Skeletal muscle tissue (tissue), 4 donors: Measurements from ENCODE around the gene NCOA3. TPM values are rescaled to one million over a fixed set of nuclear protein-coding genes. Genes with fewer than 3 reads are reported as not detected.

ENCODE experiments used
- H3K27ac ChIP-seq: one replicate; pipeline ENCODE4 v1.7.0; 2013; ENCODE audit warnings: mild to moderate bottlenecking, low read depth, low read length, inconsistent platforms
- H3K27me3 ChIP-seq, 3 donors: one replicate each; pipeline ENCODE4 v1.7.0; 2013; ENCODE audit warnings: low read length in 3 of 3; ENCODE audit not compliant: control insufficient read depth in 3 of 3, insufficient read depth in 3 of 3
- H3K36me3 ChIP-seq, 3 donors: one replicate each; pipeline ENCODE4 v1.7.0; 2013; ENCODE audit warnings: low read length in 3 of 3; ENCODE audit not compliant: control insufficient read depth in 3 of 3, insufficient read depth in 3 of 3
- H3K4me1 ChIP-seq, 3 donors: one replicate each; pipeline ENCODE4 v1.7.0; 2013; ENCODE audit warnings: low read length in 3 of 3, mild to moderate bottlenecking in 3 of 3; ENCODE audit not compliant: control insufficient read depth in 3 of 3, insufficient read depth in 3 of 3
- H3K4me3 ChIP-seq, 3 donors: one replicate each; pipeline ENCODE4 v1.7.0; 2013; ENCODE audit warnings: low read length in 3 of 3
- H3K9ac ChIP-seq, 3 donors: one replicate each; pipeline ENCODE4 v1.7.0; 2013; ENCODE audit warnings: low read length in 3 of 3, mild to moderate bottlenecking in 3 of 3, moderate library complexity in 2 of 3, low read depth in 1 of 3
- H3K9me3 ChIP-seq, 3 donors: one replicate each; pipeline ENCODE4 v1.7.0; 2013; ENCODE audit warnings: low read length in 3 of 3; ENCODE audit not compliant: control insufficient read depth in 3 of 3
- total RNA-seq: library from RNA; depleted of rRNA; stranded (reverse); fragments of >200 nt; gene quantifications from one replicate; pipeline ENCODE4 v1.2.3, GENCODE V29; 2014
- donor health status: Osteomylitis.

The NCOA3 gene
- total RNA-seq, 1 donor from 2014 or later, result 25.6 TPM

DNA sequence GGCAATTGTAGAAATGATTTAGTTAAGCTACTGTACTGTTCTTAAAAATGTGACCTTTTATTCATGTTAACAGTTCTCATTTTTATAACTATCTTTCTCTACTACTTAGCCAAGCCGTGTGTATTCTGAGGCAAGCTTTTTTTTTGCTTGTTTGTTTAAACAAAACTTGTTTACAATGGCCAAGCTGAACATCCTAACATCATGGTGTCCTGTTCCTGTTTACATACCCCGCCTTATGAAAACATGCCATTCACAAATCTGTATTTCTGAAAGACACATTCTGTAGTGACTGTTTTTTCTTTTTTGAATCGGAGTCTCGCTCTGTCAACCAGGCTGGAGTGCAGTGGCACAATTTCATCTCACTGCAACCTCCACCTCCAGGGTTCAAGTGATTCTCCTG lies 140.9 kb downstream of the NCOA3 start:
- Histone ChIP-seq H3K27me3 (no peaks in the 10 kb centered on the region), H3K36me3 (peaks cover 20 to 46% (median 45%) of the 10 kb centered on the region in 3 donors), H3K4me1 (no peaks in the 10 kb centered on the region), H3K9ac (no peak overlapping the region), H3K27ac (no peak overlapping the region), H3K9me3 (no peaks in the 10 kb centered on the region), H3K4me3 (no peak overlapping the region)

- H3K36me3 ChIP-seq, result peaks cover 19 to 43% (median 30%) of the 10 kb centered on the region in 3 donors
- H3K27ac ChIP-seq, result no peak overlapping the region
- no peak overlapping the region for H3K4me3 ChIP-seq
- no peaks in the 10 kb centered on the region for H3K27me3 ChIP-seq
- no peak overlapping the region for H3K9ac ChIP-seq
- H3K4me1 ChIP-seq, result no peaks in the 10 kb centered on the region
- H3K9me3 ChIP-seq, result no peaks in the 10 kb centered on the region
These were observed 143.9 kb downstream of the NCOA3 start for GRCh38 chr20:47645632-47646031.

DNA sequence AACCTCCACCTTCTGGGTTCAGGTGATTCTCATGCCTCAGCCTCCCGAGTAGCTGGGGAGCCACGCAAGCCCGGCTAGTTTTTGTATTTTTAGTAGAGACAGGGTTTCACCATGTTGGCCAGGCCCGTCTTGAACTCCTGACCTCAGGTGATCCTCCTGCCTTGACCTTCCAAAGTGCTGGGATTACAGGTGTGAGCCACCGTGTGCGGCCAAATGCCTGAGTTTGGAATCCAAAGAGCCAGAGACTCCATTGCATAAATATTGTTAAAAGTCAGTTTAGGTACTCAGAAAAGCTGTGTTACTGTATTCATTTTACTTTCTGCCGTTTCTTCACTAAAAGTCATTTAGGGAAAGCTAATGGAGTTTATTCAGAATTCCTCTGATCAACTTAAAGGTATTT lies 146.3 kb downstream of the NCOA3 start:
- Histone ChIP-seq H3K27ac (no peak overlapping the region), H3K9me3 (no peaks in the 10 kb centered on the region), H3K4me1 (no peaks in the 10 kb centered on the region), H3K9ac (no peak overlapping the region), H3K4me3 (no peak overlapping the region), H3K27me3 (no peaks in the 10 kb centered on the region), H3K36me3 (peaks cover 23 to 53% (median 45%) of the 10 kb centered on the region in 3 donors)

- Histone ChIP-seq H3K9me3 (no peaks in the 10 kb centered on the region), H3K9ac (no peak overlapping the region), H3K4me3 (no peak overlapping the region), H3K36me3 (peaks cover 24 to 56% (median 50%) of the 10 kb centered on the region in 3 donors), H3K4me1 (no peaks in the 10 kb centered on the region), H3K27ac (no peak overlapping the region), H3K27me3 (no peaks in the 10 kb centered on the region)
These were observed 147.3 kb downstream of the NCOA3 start for GRCh38 chr20:47648943-47649342.

GRCh38 chr20:47652301-47652700 lies 150.6 kb downstream of the NCOA3 start:
- H3K36me3 ChIP-seq, result peaks cover 19 to 50% (median 41%) of the 10 kb centered on the region in 3 donors

DNA sequence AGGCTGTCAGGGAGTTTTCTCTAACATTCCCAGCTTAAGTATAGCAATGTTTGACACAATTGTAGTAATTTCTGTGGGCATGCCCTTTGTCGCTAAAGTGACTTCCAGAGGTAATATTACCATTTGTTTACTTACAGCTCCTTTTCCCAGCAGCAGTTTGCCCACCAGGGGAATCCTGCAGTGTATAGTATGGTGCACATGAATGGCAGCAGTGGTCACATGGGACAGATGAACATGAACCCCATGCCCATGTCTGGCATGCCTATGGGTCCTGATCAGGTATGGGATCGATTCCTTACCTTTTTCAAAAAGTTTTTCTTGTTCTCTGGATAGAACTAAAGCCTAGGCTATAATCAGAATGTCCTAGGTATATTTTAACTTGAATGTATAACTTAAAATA lies 151.1 kb downstream of the NCOA3 start:
- H3K36me3 ChIP-seq, result peaks cover 19 to 54% (median 41%) of the 10 kb centered on the region in 3 donors
- no peaks in the 10 kb centered on the region for H3K27me3 ChIP-seq
- no peak overlapping the region for H3K27ac ChIP-seq
- no peaks in the 10 kb centered on the region for H3K9me3 ChIP-seq
- H3K4me1 ChIP-seq, result no peaks in the 10 kb centered on the region
- no peak overlapping the region for H3K4me3 ChIP-seq
- no peak overlapping the region for H3K9ac ChIP-seq

More at GRCh38 chr20:47652301-47652700, 150.6 kb downstream of the NCOA3 start:
- H3K4me3 ChIP-seq, result no peak overlapping the region
- no peaks in the 10 kb centered on the region for H3K4me1 ChIP-seq
- no peak overlapping the region for H3K27ac ChIP-seq
- H3K9me3 ChIP-seq, result no peaks in the 10 kb centered on the region
- no peak overlapping the region for H3K9ac ChIP-seq
- no peaks in the 10 kb centered on the region for H3K27me3 ChIP-seq

GRCh38 chr20:47653869-47654268 lies 152.2 kb downstream of the NCOA3 start:
- Histone ChIP-seq H3K36me3 (peaks cover 16 to 61% (median 36%) of the 10 kb centered on the region in 3 donors), H3K27ac (no peak overlapping the region), H3K9ac (no peak overlapping the region), H3K4me1 (no peaks in the 10 kb centered on the region), H3K4me3 (no peak overlapping the region), H3K27me3 (no peaks in the 10 kb centered on the region), H3K9me3 (no peaks in the 10 kb centered on the region)

GRCh38 chr20:47654370-47654769 lies 152.7 kb downstream of the NCOA3 start:
- Histone ChIP-seq H3K27me3 (no peaks in the 10 kb centered on the region), H3K4me1 (no peaks in the 10 kb centered on the region), H3K27ac (no peak overlapping the region), H3K9ac (no peak overlapping the region), H3K4me3 (no peak overlapping the region), H3K36me3 (peaks cover 14 to 61% (median 31%) of the 10 kb centered on the region in 3 donors), H3K9me3 (no peaks in the 10 kb centered on the region)

DNA sequence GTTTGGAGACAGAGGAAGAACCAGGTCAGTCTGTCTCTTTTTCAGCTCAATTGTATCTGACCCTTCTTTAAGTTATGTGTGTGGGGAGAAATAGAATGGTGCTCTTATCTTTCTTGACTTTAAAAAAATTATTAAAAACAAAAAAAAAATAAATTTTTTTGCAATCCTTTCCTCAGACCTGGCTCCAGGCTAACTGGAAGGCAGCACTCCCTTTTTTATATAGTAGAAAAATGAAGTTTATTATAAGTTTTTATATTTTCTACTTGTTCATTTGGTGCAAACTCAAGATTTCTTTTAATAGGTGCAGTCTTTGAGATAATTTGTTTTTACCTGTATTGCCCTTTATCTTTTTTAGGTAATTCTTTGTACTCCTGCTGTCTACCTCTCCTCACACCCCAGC lies 153.9 kb downstream of the NCOA3 start:
- no peaks in the 10 kb centered on the region for H3K4me1 ChIP-seq
- H3K27ac ChIP-seq, result no peak overlapping the region
- H3K9ac ChIP-seq, result no peak overlapping the region
- H3K9me3 ChIP-seq, result no peaks in the 10 kb centered on the region
- peaks cover 14 to 61% (median 34%) of the 10 kb centered on the region in 3 donors for H3K36me3 ChIP-seq
- H3K27me3 ChIP-seq, result no peaks in the 10 kb centered on the region
- no peak overlapping the region for H3K4me3 ChIP-seq

- Histone ChIP-seq H3K27ac (no peak overlapping the region), H3K9me3 (no peaks in the 10 kb centered on the region), H3K36me3 (peaks cover 11 to 57% (median 28%) of the 10 kb centered on the region in 3 donors), H3K4me3 (no peak overlapping the region), H3K9ac (no peak overlapping the region), H3K27me3 (no peaks in the 10 kb centered on the region), H3K4me1 (no peaks in the 10 kb centered on the region)
These were observed 154.6 kb downstream of the NCOA3 start for GRCh38 chr20:47656318-47656717.
